Eye (tissue), 1 donor: ENCODE results near the gene SLC29A3.
A peak's percentile ranks its signal among the peaks of the same experiment; 100 is the strongest.
"Not testable (repeated sequence)": the region's sequence is repeated elsewhere in the genome, so short reads cannot be mapped to it uniquely, and the experiment has no call there.

Experiments used
- DNase-seq: peaks from one replicate; pipeline ENCODE4 v3.0.0-alpha.2; 2015

The SLC29A3 gene

DNA sequence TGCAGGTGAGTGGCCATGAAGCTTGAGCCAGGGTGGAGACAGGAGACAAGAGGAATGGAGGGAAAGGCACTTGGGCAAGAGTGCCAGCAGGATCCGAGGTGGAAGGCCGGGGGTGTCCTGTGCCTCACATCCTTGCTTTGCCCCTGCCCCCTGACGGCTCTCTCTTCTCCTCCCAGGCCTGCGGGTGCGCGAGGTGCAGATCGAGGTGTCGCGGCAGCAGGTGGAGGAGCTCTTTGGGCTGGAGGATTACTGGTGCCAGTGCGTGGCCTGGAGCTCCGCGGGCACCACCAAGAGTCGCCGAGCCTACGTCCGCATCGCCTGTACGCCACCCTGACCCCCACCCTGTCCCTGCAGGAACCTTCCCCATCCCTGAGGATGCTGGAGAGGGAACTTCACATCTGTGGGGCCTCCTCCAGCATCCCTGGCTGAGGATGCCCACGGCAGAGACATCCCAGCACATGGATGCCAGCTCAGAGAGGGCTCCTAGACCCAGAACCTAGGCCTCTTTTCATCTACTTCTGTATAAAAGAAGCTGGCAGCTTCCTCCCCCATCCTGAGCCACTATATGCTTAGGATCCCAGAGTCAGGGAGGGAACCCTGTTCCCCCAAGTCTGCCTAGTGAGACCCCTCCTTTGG is 34.4 kb upstream of the SLC29A3 start:
- DNase-seq = no peak

DNA sequence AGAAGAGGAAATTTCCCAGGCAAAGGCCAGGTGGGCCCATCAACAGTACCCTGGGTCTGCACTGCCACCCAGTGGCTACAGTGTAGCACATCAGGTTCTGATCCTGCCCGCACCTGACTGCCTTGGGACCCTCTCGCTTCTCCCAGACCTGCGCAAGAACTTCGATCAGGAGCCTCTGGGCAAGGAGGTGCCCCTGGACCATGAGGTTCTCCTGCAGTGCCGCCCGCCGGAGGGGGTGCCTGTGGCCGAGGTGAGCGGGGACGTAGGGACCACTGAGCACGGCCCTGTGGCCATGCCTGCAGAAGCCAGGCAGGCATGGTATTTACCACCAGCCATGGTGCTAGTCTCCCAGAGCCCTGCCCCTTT is 33.9 kb upstream of the SLC29A3 start:
- peak; percentile 85 for DNase-seq

GRCh38 chr10:71285986-71286385 is 33.1 kb upstream of the SLC29A3 start:
- DNase-seq = no peak

- no peak for DNase-seq
Observed at GRCh38 chr10:71286521-71287294, 32.4 kb upstream of the SLC29A3 start.

- DNase-seq = no peak
Observed at GRCh38 chr10:71287456-71287855, 31.6 kb upstream of the SLC29A3 start.

DNA sequence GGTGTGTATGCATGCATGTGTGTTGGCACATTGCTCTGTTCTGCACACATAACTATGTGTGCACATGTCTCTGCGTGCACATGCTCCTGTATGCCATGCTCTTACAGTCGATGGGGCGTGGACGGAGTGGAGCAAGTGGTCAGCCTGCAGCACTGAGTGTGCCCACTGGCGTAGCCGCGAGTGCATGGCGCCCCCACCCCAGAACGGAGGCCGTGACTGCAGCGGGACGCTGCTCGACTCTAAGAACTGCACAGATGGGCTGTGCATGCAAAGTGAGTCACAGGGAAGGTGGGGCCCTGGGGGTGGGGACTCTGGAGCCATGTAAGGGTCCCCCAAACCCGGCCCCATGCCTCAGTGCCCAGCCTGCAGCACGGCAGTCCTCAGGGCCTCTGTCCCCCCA is 30.6 kb upstream of the SLC29A3 start:
- DNase-seq = no peak

DNA sequence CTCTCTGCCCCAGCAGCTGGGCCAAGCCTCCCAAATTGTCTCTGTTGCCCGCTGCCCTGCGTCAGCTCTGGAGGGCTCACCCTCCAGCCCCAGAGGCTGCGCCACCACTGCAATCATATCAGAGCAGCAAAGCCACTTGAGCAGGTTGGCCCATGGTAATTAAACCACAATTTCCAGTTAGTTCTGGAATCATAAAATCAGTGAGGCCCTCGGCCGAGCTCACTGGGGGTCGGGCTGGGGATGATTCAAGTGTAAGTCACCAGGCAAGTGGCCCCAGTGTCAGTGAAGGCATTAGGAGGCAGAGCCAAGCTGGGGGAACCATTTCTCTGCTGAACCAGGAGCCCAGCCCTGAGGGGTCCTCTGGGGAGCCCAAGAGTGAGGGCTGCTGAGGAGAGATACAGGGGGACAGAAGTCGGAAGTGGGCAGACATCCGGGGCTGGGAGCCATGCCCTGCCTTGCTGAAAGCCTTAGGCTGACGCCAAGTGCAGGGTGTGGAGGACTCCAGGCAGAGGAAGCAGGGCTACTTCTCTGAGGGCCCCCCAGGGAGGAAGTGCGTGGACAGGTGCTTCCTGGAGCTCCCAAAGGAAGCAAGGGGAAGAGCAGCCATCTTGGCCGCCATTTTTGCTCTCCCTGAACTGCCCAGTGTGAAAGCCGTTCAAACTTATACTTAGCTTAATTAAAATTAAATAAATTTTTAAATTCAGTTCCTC is 29.5 kb upstream of the SLC29A3 start:
- no peak for DNase-seq

GRCh38 chr10:71290331-71290730 is 28.7 kb upstream of the SLC29A3 start:
- no peak for DNase-seq

DNA sequence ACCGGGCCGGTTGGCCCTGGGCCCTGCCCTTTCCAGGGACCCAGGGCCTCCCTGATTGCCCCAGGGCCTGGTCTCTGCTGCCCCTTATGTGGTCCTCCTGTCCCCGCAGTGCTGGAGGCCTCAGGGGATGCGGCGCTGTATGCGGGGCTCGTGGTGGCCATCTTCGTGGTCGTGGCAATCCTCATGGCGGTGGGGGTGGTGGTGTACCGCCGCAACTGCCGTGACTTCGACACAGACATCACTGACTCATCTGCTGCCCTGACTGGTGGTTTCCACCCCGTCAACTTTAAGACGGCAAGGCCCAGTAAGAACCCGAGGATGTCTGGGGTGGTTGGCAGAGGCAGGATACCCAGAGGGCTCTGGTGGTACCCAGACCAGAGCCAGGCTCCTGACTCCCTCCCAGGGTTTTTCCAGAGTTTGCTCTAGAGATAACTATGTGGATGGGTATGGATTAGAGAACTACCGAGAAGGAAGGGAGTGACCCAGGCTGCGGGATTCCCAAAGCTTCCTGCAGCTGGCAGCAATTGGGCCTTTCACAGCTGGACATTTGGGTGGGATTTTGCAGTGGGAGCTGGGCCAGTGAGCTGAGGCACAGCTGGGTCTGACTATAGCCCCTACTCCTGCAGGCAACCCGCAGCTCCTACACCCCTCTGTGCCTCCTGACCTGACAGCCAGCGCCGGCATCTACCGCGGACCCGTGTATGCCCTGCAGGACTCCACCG is 28.1 kb upstream of the SLC29A3 start:
- no peak for DNase-seq

GRCh38 chr10:71291528-71291900 is 27.5 kb upstream of the SLC29A3 start:
- DNase-seq = no peak

GRCh38 chr10:71292624-71293445 is 26.2 kb upstream of the SLC29A3 start:
- no peak for DNase-seq

DNA sequence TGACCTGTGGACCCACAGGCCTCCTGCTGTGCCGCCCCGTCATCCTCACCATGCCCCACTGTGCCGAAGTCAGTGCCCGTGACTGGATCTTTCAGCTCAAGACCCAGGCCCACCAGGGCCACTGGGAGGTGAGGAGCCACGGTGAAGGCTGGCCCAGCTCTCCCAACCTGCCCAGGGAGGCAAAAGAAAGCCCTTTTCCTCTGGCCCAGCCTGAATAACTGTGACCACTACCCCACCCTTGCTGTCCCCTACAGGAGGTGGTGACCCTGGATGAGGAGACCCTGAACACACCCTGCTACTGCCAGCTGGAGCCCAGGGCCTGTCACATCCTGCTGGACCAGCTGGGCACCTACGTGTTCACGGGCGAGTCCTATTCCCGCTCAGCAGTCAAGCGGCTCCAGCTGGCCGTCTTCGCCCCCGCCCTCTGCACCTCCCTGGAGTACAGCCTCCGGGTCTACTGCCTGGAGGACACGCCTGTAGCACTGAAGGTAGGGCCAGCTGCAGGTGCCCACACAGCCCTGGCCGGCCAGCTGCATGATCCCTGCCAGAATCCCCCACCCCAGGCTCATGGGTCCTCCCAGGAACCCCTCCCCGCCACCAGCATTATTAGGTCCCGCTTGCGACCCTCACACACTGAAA is 25.5 kb upstream of the SLC29A3 start:
- peak; percentile 26 for DNase-seq

- no peak for DNase-seq
Observed at GRCh38 chr10:71294091-71294561, 24.9 kb upstream of the SLC29A3 start.

DNA sequence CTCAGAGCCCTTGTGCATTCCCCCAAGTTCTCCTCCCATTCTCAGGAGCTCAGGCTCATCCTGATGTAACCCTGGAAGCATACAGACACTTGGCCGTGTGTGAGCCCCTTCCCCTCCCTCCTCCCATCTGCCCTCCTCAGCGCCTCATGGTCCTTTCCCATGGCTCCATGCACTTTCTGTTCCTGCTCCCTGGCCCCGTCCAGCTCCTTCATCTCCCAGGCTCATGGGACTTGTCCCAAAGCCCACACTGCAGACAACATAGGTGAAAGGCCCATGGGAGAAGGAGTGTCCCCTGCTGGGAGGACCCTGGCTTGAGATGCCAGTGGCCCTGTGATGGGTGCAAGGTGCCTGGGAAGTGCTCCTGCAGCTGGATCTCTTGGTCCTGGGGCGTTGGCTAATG is 24.2 kb upstream of the SLC29A3 start:
- no peak for DNase-seq

DNA sequence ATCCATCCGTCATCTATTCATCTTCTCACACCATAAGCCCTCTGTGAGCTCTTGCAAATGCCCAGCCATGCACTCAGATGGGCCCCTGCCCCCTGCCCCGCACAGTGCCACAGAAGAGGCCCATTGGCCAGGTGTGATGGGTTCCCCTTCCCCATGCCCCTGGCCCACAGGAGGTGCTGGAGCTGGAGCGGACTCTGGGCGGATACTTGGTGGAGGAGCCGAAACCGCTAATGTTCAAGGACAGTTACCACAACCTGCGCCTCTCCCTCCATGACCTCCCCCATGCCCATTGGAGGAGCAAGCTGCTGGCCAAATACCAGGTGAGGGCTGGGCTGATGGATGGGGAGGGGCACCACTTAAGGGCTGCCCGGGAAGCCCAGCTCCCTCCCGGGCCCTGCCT is 23.4 kb upstream of the SLC29A3 start:
- DNase-seq = no peak

- no peak for DNase-seq
Observed at GRCh38 chr10:71296086-71296485, 23.0 kb upstream of the SLC29A3 start.

DNA sequence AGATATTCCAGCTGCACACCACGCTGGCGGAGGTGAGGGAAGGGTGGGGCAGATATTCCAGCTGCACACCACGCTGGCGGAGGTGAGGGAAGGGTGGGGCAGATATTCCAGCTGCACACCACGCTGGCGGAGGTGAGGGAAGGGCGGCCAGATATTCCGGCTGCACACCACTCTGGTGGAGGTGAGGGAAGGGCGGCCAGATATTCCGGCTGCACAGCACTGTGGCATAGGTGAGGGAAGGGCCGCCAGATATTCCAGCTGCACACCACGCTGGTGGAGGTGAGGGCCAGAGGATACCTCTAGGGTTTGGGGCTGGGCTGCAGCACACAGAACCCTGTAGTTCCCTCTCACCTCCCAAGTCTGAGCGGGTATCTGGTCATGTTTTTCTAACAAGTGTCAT is 22.2 kb upstream of the SLC29A3 start:
- not testable (repeated sequence) for DNase-seq

DNA sequence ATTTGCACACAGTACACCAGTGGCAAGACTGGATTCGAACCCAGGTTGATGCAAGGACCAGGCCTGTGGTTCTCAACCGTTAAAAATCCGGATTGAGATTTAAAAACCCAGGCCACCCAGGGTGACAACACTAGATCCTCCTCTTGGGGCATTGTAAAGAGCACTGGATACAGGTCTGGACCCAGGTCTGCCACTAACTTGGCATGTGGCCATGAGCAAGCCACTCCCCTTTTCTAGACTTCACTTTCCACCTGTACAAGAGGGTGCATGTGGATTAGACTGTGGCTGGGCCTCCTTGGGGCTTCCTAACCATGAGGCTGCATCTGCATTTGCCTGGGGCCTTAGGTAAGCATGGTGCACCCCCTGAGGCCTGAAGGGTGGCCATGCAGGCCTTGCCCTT is 21.7 kb upstream of the SLC29A3 start:
- DNase-seq = no peak

GRCh38 chr10:71299071-71299785 is 19.8 kb upstream of the SLC29A3 start:
- DNase-seq = no peak

GRCh38 chr10:71300555-71301370 is 18.3 kb upstream of the SLC29A3 start:
- no peak for DNase-seq
